ENCODE measurements around the gene KAT8. TPM values are rescaled to one million over a fixed set of nuclear protein-coding genes. Genes with fewer than 3 reads are reported as not detected.
"Not testable (repeated sequence)": the region's sequence is repeated elsewhere in the genome, so short reads cannot be mapped to it uniquely, and the experiment has no call there.

Gene KAT8
- polyA plus RNA-seq, 1 experiment, result 23.0 TPM

DNA sequence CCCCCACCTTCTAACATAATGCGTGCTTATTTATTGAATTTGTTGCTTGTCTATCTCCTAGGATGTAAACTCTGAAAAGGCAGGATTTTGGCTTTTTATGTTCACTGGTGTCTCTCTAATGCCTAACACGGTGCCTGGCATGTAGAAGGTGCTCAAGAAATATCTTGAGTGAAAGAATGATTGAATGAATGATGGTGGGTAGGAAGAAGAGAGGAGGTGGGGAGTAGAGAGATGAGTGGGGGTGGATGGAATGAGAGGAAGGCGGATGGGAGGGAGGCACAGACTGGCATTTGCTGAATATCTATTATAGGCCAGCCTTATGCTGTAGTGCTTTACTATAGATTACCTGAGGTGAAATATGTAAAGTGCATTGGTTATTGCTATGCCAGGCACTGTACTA lies 30.1 kb downstream of the KAT8 start:
- H3K27me3 ChIP-seq (ENCODE audit: control insufficient read depth, insufficient read depth, low read length), result peaks cover 29% of the 10 kb centered on the region
- POLR2A ChIA-PET, result no interaction called here
- CTCF ChIA-PET, result no interaction called here
- H3K9me3 ChIP-seq (ENCODE audit: control insufficient read depth, insufficient read depth, low read length), result no peaks in the 10 kb centered on the region; the same call in 1 of the 2 replicates
- TF ChIP-seq, protein P1, sequence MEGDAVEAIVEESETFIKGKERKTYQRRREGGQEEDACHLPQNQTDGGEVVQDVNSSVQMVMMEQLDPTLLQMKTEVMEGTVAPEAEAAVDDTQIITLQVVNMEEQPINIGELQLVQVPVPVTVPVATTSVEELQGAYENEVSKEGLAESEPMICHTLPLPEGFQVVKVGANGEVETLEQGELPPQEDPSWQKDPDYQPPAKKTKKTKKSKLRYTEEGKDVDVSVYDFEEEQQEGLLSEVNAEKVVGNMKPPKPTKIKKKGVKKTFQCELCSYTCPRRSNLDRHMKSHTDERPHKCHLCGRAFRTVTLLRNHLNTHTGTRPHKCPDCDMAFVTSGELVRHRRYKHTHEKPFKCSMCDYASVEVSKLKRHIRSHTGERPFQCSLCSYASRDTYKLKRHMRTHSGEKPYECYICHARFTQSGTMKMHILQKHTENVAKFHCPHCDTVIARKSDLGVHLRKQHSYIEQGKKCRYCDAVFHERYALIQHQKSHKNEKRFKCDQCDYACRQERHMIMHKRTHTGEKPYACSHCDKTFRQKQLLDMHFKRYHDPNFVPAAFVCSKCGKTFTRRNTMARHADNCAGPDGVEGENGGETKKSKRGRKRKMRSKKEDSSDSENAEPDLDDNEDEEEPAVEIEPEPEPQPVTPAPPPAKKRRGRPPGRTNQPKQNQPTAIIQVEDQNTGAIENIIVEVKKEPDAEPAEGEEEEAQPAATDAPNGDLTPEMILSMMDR (IDR thresholded peaks at IDR 0.05; ENCODE audit: low read depth, low read length), result no peak
- H3K27ac ChIP-seq (ENCODE audit: low read depth, low read length), result no peak overlapping the region
- no peak overlapping the region for H3K4me3 ChIP-seq (ENCODE audit: low read depth, low read length)
- DNase-seq (ENCODE audit: low read depth, low spot score), result no peak

DNA sequence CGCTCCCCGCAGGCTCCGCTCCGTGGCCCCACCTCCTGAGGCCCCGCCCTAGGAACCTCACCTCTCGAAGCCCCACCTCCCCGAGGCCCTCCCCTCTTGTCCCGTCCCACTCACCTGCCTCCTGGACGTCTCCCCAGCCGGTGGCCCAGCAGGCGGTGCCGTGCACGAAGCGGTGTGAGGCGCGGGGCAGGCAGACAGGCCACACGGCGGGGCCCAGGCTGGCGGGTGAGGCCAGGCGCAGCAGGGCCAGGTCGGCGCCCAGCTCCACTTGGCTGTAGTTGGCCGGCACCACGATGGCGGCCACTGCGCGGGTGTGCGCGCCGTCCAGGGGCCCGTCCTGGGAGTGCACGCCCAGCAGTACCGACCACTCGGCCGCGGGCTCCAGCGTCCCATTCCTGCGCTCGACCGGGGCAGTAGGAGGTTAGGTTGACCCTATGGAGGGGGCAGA lies 30.8 kb downstream of the KAT8 start:
- H3K9me3 ChIP-seq (ENCODE audit: control insufficient read depth, insufficient read depth, low read length), result no peaks in the 10 kb centered on the region; the same call in 1 of the 2 replicates
- no peak overlapping the region for H3K4me3 ChIP-seq (ENCODE audit: low read depth, low read length)
- H3K27me3 ChIP-seq (ENCODE audit: control insufficient read depth, insufficient read depth, low read length), result peaks cover 29% of the 10 kb centered on the region
- TF ChIP-seq, protein P1 (IDR thresholded peaks at IDR 0.05; ENCODE audit: low read depth, low read length), result no peak
- ChIA-PET POLR2A (interaction anchor here (0.6 to 0.8 kb wide), 2 partner anchors 26 to 56 kb away, joined by 3 to 4 read pairs; no protein-coding TSS in a partner anchor), CTCF (no interaction called here)
- H3K27ac ChIP-seq (ENCODE audit: low read depth, low read length), result no peak overlapping the region
- DNase-seq (ENCODE audit: low read depth, low spot score), result no peak

DNA sequence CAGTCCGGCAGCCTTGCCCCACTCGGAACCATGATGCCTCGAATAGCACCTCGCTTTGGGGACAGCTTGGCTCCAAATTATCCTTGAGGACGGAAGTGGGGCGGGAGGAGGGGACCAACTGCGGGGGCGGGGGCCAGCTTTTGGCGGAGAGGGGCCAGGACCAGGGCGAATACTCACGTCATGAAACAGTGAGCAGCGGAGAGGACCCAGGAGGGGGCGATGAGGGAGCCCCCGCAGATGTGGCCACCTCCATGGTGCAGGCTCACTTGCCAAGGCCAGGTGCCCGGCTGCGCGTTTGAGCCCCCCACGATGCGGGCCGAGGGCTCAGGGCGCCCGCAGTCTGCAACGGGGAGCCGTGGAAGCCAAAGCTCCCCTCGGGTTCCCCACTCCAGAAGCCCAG lies 31.4 kb downstream of the KAT8 start:
- no peak overlapping the region for H3K27ac ChIP-seq (ENCODE audit: low read depth, low read length)
- no peaks in the 10 kb centered on the region; the same call in 1 of the 2 replicates for H3K9me3 ChIP-seq (ENCODE audit: control insufficient read depth, insufficient read depth, low read length)
- H3K4me3 ChIP-seq (ENCODE audit: low read depth, low read length), result no peak overlapping the region
- CTCF ChIA-PET, result no interaction called here
- POLR2A ChIA-PET, result no interaction called here
- H3K27me3 ChIP-seq (ENCODE audit: control insufficient read depth, insufficient read depth, low read length), result peaks cover 32% of the 10 kb centered on the region
- DNase-seq (ENCODE audit: low read depth, low spot score), result no peak
- TF ChIP-seq, protein P1 (IDR thresholded peaks at IDR 0.05; ENCODE audit: low read depth, low read length), result no peak

DNA sequence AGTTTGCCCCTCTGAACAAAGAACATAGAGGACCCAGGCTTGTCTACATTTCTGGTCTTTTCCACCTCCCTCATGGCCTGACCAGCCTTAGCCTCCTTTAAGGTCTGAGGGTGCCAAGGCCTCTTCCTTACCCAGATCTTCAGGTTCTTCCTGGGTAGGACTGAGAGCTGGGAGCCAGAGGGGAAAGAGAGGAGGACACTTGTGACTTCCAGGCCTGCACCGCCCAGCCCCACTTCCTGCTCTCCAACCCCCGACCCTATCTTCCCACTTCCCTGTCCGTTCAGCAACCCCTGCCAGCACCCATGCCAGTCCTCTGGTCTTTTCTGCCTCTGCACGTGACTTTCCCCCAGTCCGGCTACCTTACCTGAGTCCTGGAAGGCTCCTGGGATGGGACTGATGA lies 31.9 kb downstream of the KAT8 start:
- no peak overlapping the region for H3K4me3 ChIP-seq (ENCODE audit: low read depth, low read length)
- POLR2A ChIA-PET, result no interaction called here
- H3K27ac ChIP-seq (ENCODE audit: low read depth, low read length), result no peak overlapping the region
- DNase-seq (ENCODE audit: low read depth, low spot score), result no peak
- H3K27me3 ChIP-seq (ENCODE audit: control insufficient read depth, insufficient read depth, low read length), result peaks cover 32% of the 10 kb centered on the region
- CTCF ChIA-PET, result no interaction called here
- H3K9me3 ChIP-seq (ENCODE audit: control insufficient read depth, insufficient read depth, low read length), result no peaks in the 10 kb centered on the region; the same call in 1 of the 2 replicates
- TF ChIP-seq, protein P1 (IDR thresholded peaks at IDR 0.05; ENCODE audit: low read depth, low read length), result no peak

DNA sequence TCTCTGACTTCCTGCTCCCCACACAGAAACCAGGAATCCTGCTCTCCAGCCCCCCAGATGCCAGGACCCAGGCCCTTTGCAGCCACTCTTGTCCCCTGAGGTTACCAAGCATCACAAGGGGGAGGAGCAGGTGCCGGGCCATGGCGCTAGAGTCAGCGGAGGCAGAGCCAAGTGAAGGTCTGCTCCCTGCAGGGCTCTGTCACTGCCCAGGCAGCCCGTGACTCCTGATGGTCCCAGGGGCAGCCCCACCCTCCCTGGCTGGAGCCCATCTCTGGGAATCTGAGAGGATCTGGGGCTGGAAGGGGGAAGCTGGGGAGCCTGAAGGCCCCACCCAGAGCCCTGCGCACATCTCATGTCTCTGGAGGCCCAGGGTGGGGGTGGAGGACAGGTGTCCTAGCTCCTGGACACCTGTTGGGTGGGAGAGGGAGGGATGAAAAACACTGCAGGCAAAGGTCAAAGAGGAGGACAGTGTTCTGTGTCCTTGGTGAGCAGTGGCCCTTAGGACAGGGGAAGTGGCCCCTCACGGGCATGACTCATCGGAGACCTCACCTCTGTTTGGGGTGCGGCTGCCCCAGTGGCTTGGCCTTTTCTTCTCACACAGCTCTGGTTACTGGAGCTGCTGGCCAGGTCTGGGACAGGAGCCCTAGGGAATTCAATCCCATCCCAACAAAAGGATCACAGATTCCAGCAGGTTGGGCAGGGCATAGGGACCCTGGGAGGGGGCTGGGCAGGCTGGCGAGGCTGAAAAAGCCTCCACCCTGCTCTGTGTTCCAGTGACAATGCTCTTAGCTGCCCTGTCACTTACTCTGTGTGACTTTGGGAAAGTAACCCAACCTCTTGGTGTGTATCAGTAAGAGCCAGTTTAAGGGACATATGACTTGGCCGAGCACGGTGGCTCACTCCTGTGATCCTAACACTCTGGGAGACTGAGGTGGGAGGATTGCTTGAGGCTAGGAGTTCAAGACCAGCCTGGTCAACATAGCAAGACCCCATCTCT lies 32.7 kb downstream of the KAT8 start, which contains the start of gene PRSS36:
Gene PRSS36, minus strand, starts transcription at position 173 of the 997 bp plus-strand sequence. Its CDS starts 31 bp downstream, at position 142.
- TF ChIP-seq, protein P1 (IDR thresholded peaks at IDR 0.05; ENCODE audit: low read depth, low read length), result no peak
- ChIA-PET POLR2A (interaction anchor here (0.5 kb wide), 2 partner anchors 116 to 155 kb away, joined by 3 read pairs; no protein-coding TSS in a partner anchor), CTCF (interaction anchor here (3.2 kb wide), 1 partner anchor 8 kb away, joined by 14 read pairs; no protein-coding TSS in a partner anchor)
- H3K27ac ChIP-seq (ENCODE audit: low read depth, low read length), result no peak within 1 kb of the TSS
- H3K4me3 ChIP-seq (ENCODE audit: low read depth, low read length), result no peak within 1 kb of the TSS
- H3K27me3 ChIP-seq (ENCODE audit: control insufficient read depth, insufficient read depth, low read length), result peaks cover 32% of the 10 kb centered on the region
- no peaks in the 10 kb centered on the region; the same call in 1 of the 2 replicates for H3K9me3 ChIP-seq (ENCODE audit: control insufficient read depth, insufficient read depth, low read length)
- DNase-seq (ENCODE audit: low read depth, low spot score), result no peak

DNA sequence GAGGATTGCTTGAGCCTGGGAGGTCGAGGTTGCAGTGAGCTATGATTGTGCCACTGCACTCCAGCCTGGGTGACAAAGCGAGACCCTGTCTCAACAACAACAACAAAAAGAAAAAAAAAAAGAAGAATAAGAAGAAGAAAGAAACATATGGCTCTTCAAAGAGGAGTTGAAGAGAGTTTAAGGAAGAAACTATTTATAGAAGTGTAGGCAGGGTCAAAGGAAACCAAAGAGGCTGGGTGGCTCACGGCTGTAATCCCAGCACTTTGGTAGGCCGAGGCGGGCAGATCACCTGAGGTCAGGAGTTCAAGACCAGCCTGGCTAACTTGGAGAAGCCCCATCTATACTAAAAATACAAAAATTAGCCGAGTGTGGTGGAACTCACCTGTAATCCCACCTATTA lies 33.5 kb downstream of the KAT8 start:
- H3K27me3 ChIP-seq (ENCODE audit: control insufficient read depth, insufficient read depth, low read length), result peaks cover 32% of the 10 kb centered on the region
- H3K9me3 ChIP-seq (ENCODE audit: control insufficient read depth, insufficient read depth, low read length); H3K4me3 ChIP-seq (ENCODE audit: low read depth, low read length); POLR2A ChIA-PET; DNase-seq (ENCODE audit: low read depth, low spot score); H3K27ac ChIP-seq (ENCODE audit: low read depth, low read length): not testable (repeated sequence)
- CTCF ChIA-PET, result interaction anchor here (3.2 kb wide), 1 partner anchor 9 kb away, joined by 14 read pairs; no protein-coding TSS in a partner anchor
